ENCODE measurements around the gene RASSF7.

RASSF7 gene

GRCh38 chr11:576811-577610, 16.2 kb downstream of the RASSF7 start:
- peak; percentile 11 for DNase-seq (ENCODE audit: low read depth)
- TF ChIP-seq CTCF (IDR thresholded peaks at IDR 0.05; ENCODE audit: low read length, missing control alignments), result no peak
- peak overlapping the region; percentile 91 for H3K4me3 ChIP-seq (replicated peaks; ENCODE audit: low read depth, low read length)

GRCh38 chr11:577611-577894, 16.8 kb downstream of the RASSF7 start:
- no peak for TF ChIP-seq CTCF (IDR thresholded peaks at IDR 0.05; ENCODE audit: low read length, missing control alignments)
- peak overlapping the region; percentile 91 for H3K4me3 ChIP-seq (replicated peaks; ENCODE audit: low read depth, low read length)
- no peak for DNase-seq (ENCODE audit: low read depth)

- H3K4me3 ChIP-seq (replicated peaks; ENCODE audit: low read depth, low read length), result peak overlapping the region; percentile 91
- DNase-seq (ENCODE audit: low read depth), result no peak
- no peak for TF ChIP-seq CTCF (IDR thresholded peaks at IDR 0.05; ENCODE audit: low read length, missing control alignments)
Observed at GRCh38 chr11:578276-579035, 17.7 kb downstream of the RASSF7 start.

- peak; percentile 16 for DNase-seq (ENCODE audit: low read depth)
- H3K4me3 ChIP-seq (replicated peaks; ENCODE audit: low read depth, low read length), result no peak overlapping the region
- no peak for TF ChIP-seq CTCF (IDR thresholded peaks at IDR 0.05; ENCODE audit: low read length, missing control alignments)
Observed at GRCh38 chr11:579830-580601, 19.2 kb downstream of the RASSF7 start.

- no peak for DNase-seq (ENCODE audit: low read depth)
- no peak for TF ChIP-seq CTCF (IDR thresholded peaks at IDR 0.05; ENCODE audit: low read length, missing control alignments)
- H3K4me3 ChIP-seq (replicated peaks; ENCODE audit: low read depth, low read length), result no peak overlapping the region
Observed at GRCh38 chr11:581342-581741, 20.6 kb downstream of the RASSF7 start.

GRCh38 chr11:581752-582151, 21.0 kb downstream of the RASSF7 start:
- TF ChIP-seq CTCF (IDR thresholded peaks at IDR 0.05; ENCODE audit: low read length, missing control alignments), result no peak
- H3K4me3 ChIP-seq (replicated peaks; ENCODE audit: low read depth, low read length), result no peak overlapping the region
- no peak for DNase-seq (ENCODE audit: low read depth)

All from fibroblast of pulmonary artery (primary cell).